HG03342 (cell line): ENCODE measurements around the gene ABCD4.

Experiments
- ATAC-seq: cut with Tn5 transposase; IDR thresholded peaks from one replicate; pipeline ENCODE4 v1.9.1; 2021; ENCODE audit warnings: mild to moderate bottlenecking, moderate library complexity; ENCODE audit not compliant: unreplicated experiment

ABCD4 gene

DNA sequence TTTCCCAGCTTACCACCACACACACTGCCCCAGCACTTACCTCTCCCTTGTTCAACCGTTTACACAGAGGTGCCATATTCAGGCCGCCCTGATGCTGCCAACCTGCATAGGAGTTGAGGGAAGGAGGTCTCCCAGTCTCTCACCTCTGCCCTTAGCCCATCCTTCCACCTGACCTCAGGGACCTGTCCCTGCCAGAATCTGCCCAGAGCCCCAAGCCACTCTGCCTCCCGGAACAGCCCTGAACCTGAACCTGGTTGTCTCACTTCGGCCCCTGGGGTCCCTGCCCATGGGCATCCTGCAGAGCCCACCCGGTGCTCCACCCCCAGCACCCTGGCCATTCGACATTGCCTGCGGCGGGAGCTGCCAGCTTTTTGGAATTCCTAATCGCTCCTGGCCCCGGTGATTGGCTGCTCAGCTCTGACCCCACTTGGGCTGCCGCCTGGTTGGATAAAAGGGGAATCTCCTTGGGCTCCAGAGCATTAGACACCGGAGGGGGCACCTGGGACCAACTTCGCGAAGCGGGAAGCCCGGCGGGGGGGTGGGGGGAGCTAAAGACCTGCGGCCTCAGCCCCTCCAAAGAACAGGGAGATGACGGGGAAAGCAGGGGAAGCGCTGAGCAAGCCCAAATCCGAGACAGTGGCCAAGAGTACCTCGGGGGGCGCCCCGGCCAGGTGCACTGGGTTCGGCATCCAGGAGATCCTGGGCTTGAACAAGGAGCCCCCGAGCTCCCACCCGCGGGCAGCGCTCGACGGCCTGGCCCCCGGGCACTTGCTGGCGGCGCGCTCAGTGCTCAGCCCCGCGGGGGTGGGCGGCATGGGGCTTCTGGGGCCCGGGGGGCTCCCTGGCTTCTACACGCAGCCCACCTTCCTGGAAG, 63.5 kb downstream of the ABCD4 start, which contains the start of gene VSX2:
Gene VSX2, plus strand, starts transcription at position 476 of the 874 bp plus-strand sequence. Its CDS starts 113 bp downstream, at position 589.
- no peak for ATAC-seq

GRCh38 chr14:74237441-74237840, 65.3 kb downstream of the ABCD4 start:
- ATAC-seq, result no peak
